Transverse colon (tissue), 4 donors: ENCODE results near the gene NID1.

Experiments
- CTCF ChIP-seq, 5 experiments: fragments of 200-600 bp in 3 of 5; fragments of 450-650 bp in 2 of 5; sonication (generic) in 3 of 5; IDR thresholded peaks; 1 replicate in 2 of 5; 2 replicates in 3 of 5; pipeline ENCODE4 v1.5.1; 2016 to 2017; ENCODE audit warnings: antibody characterized with exemption in 5 of 5, inconsistent platforms in 3 of 5, mild to moderate bottlenecking in 2 of 5, moderate library complexity in 1 of 5
- EP300 ChIP-seq: sonication (generic); formaldehyde crosslinking; IDR thresholded peaks from one replicate; pipeline ENCODE4 v1.6.1; 2017; ENCODE audit warnings: antibody characterized with exemption, low read depth
- POLR2A ChIP-seq: fragments of 450-650 bp; IDR thresholded peaks from one replicate; pipeline ENCODE4 v1.6.1; 2016; ENCODE audit warnings: antibody characterized with exemption, mild to moderate bottlenecking, moderate library complexity
- POLR2AphosphoS5 ChIP-seq, 3 donors: sonication (generic); formaldehyde crosslinking; IDR thresholded peaks; one replicate each; pipeline ENCODE4 v1.6.1; 2016; ENCODE audit warnings: antibody characterized with exemption in 3 of 3

- TF ChIP-seq CTCF (IDR thresholded peaks at IDR 0.05) (no peak), POLR2A (no peak), EP300 (no peak), POLR2AphosphoS5 (IDR thresholded peaks at IDR 0.05) (peak; percentile 15 to 36 (median 30))
These were observed 25.9 kb upstream of the NID1 start for GRCh38 chr1:236090741-236091147.
